Stimulated activated CD8-positive, alpha-beta memory T cell treated with anti-CD3 and anti-CD28 coated beads, Interleukin-4, amount 100 ng/mL, for 1 hour (primary cell): ENCODE data around the gene MAGI2.

Experiments
- DNase-seq, 2 donors: peaks; one replicate each; pipeline ENCODE4 v3.0.0-alpha.2; 2020; ENCODE audit warnings: low read depth in 2 of 2, low spot score in 1 of 2

Gene MAGI2

GRCh38 chr7:78751253-78751652 lies 702.2 kb downstream of the MAGI2 start:
- no peak for DNase-seq

- no peak for DNase-seq
Measured at GRCh38 chr7:78749052-78749746, 704.3 kb downstream of the MAGI2 start.

GRCh38 chr7:78747592-78747991 lies 705.9 kb downstream of the MAGI2 start:
- no peak for DNase-seq

- no peak for DNase-seq
Measured at GRCh38 chr7:78746301-78746700, 707.2 kb downstream of the MAGI2 start.

- DNase-seq, result no peak
Measured at GRCh38 chr7:78742694-78743093, 710.8 kb downstream of the MAGI2 start.

GRCh38 chr7:78736548-78736947 lies 716.9 kb downstream of the MAGI2 start:
- no peak for DNase-seq

GRCh38 chr7:78734626-78735025 lies 718.8 kb downstream of the MAGI2 start:
- DNase-seq, result no peak

- no peak for DNase-seq
Measured at GRCh38 chr7:78720066-78720465, 733.4 kb downstream of the MAGI2 start.

GRCh38 chr7:78718212-78718611 lies 735.3 kb downstream of the MAGI2 start:
- no peak for DNase-seq

- no peak for DNase-seq
Measured at GRCh38 chr7:78716876-78717275, 736.6 kb downstream of the MAGI2 start.

GRCh38 chr7:78714356-78714755 lies 739.1 kb downstream of the MAGI2 start:
- no peak for DNase-seq

GRCh38 chr7:78712111-78712510 lies 741.4 kb downstream of the MAGI2 start:
- DNase-seq, result no peak

- DNase-seq, result no peak
Measured at GRCh38 chr7:78709658-78710057, 743.8 kb downstream of the MAGI2 start.

GRCh38 chr7:78704504-78704903 lies 749.0 kb downstream of the MAGI2 start:
- no peak for DNase-seq

GRCh38 chr7:78703391-78703790 lies 750.1 kb downstream of the MAGI2 start:
- no peak for DNase-seq

GRCh38 chr7:78702770-78703169 lies 750.7 kb downstream of the MAGI2 start:
- no peak for DNase-seq

- no peak for DNase-seq
Measured at GRCh38 chr7:78695826-78696225, 757.6 kb downstream of the MAGI2 start.

- DNase-seq, result no peak
Measured at GRCh38 chr7:78691584-78691983, 761.9 kb downstream of the MAGI2 start.

GRCh38 chr7:78690174-78690573 lies 763.3 kb downstream of the MAGI2 start:
- DNase-seq, result no peak

- no peak for DNase-seq
Measured at GRCh38 chr7:78688376-78688775, 765.1 kb downstream of the MAGI2 start.

- DNase-seq, result no peak
Measured at GRCh38 chr7:78686189-78686588, 767.3 kb downstream of the MAGI2 start.

GRCh38 chr7:78684201-78684600 lies 769.3 kb downstream of the MAGI2 start:
- no peak for DNase-seq

- no peak for DNase-seq
Measured at GRCh38 chr7:78683566-78683965, 769.9 kb downstream of the MAGI2 start.
